K562 (cell line): ENCODE results near the gene PADI4. TPM values are rescaled to one million over a fixed set of nuclear protein-coding genes. Genes with fewer than 3 reads are reported as not detected.

Experiments
- CBX3 ChIP-seq, 2 experiments: IDR thresholded peaks; 1 replicate in 1 of 2; 2 replicates in 1 of 2; pipeline ENCODE4 v1.6.1; 2012; ENCODE audit warnings: inconsistent platforms in 2 of 2, low read length in 2 of 2, borderline replicate concordance in 1 of 2, control low read depth in 1 of 2
- CTBP1 ChIP-seq: fragments of 450-650 bp; IDR thresholded peaks from 2 replicates; pipeline ENCODE4 v1.6.1; 2016; ENCODE audit warnings: borderline replicate concordance
- E2F4 ChIP-seq: sonication (generic); formaldehyde crosslinking; IDR thresholded peaks from 2 replicates; pipeline ENCODE4 v1.8.0; 2022; ENCODE audit warnings: mild to moderate bottlenecking, low read depth, missing genetic modification reagents
- EP400 ChIP-seq: fragments of 450-650 bp; IDR thresholded peaks from 2 replicates; pipeline ENCODE4 v1.6.1; 2017; ENCODE audit warnings: antibody characterized with exemption, mild to moderate bottlenecking, moderate library complexity
- ESRRA ChIP-seq: fragments of 450-650 bp; IDR thresholded peaks from 2 replicates; pipeline ENCODE4 v1.6.1; 2014; ENCODE audit warnings: low read depth, mild to moderate bottlenecking, moderate library complexity, borderline replicate concordance
- HNRNPUL1 ChIP-seq: fragments of 200-400 bp; formaldehyde crosslinking; IDR thresholded peaks from 2 replicates; pipeline ENCODE4 v1.6.1; 2017; ENCODE audit warnings: low read length
- MAX ChIP-seq: sonication (generic); formaldehyde crosslinking; IDR thresholded peaks from 2 replicates; pipeline ENCODE4 v1.9.0; 2022; ENCODE audit warnings: mild to moderate bottlenecking, missing genetic modification reagents
- MIER1 ChIP-seq: fragments of 450-650 bp; IDR thresholded peaks from 2 replicates; pipeline ENCODE4 v1.6.1; 2016; ENCODE audit warnings: antibody characterized with exemption, mild to moderate bottlenecking, low read depth
- NR2C1 ChIP-seq, 2 experiments: fragments of 450-650 bp; IDR thresholded peaks; 2 replicates each; pipeline ENCODE4 v1.6.1; 2017; ENCODE audit warnings: mild to moderate bottlenecking in 2 of 2, antibody characterized with exemption in 1 of 2, inconsistent platforms in 1 of 2, missing compliant biosample characterization in 1 of 2, missing genetic modification characterization in 1 of 2
- TARDBP ChIP-seq: fragments of 450-650 bp; IDR thresholded peaks from 2 replicates; pipeline ENCODE4 v1.6.1; 2016
- TCF3 ChIP-seq: sonication (generic); formaldehyde crosslinking; IDR thresholded peaks from 2 replicates; pipeline ENCODE4 v1.4.0; 2020; ENCODE audit warnings: mild to moderate bottlenecking, missing genetic modification reagents
- TOE1 ChIP-seq, 2 experiments: fragments of 450-650 bp in 1 of 2; sonication (generic) in 1 of 2; formaldehyde crosslinking in 1 of 2; IDR thresholded peaks; 2 replicates each; pipeline versions ENCODE4 v1.7.1 to v1.8.0; 2016 to 2022; ENCODE audit warnings: borderline replicate concordance in 2 of 2, mild to moderate bottlenecking in 2 of 2, antibody characterized with exemption in 1 of 2, inconsistent platforms in 1 of 2, low read depth in 1 of 2, missing genetic modification reagents in 1 of 2, moderate library complexity in 1 of 2
- U2AF1 ChIP-seq: fragments of 200-400 bp; formaldehyde crosslinking; optimal IDR thresholded peaks from 2 replicates; pipeline ENCODE3; 2017; ENCODE audit warnings: mild to moderate bottlenecking, low read depth, low read length, moderate library complexity
- XRCC5 ChIP-seq: fragments of 200-400 bp; formaldehyde crosslinking; IDR thresholded peaks from 2 replicates; pipeline ENCODE4 v1.6.1; 2017; ENCODE audit warnings: low read depth, mild to moderate bottlenecking, low read length
- ZBTB11 ChIP-seq, 3 experiments: fragments of 200-800 bp in 1 of 3; fragments of 250-450 bp in 1 of 3; fragments of 450-650 bp in 1 of 3; sonication (Bioruptor Pico) in 1 of 3; sonication (Bioruptor generic) in 1 of 3; formaldehyde crosslinking in 1 of 3; IDR thresholded peaks; 2 replicates each; pipeline versions ENCODE4 v1.6.1 to v1.8.0; 2016 to 2022; ENCODE audit warnings: mild to moderate bottlenecking in 2 of 3, missing genetic modification characterization in 2 of 3, missing compliant biosample characterization in 1 of 3, moderate library complexity in 1 of 3
- ZBTB9 ChIP-seq: fragments of 450-650 bp; formaldehyde crosslinking; IDR thresholded peaks from 2 replicates; pipeline ENCODE4 v1.4.0; 2020; ENCODE audit warnings: mild to moderate bottlenecking, moderate library complexity
- ZC3H11A ChIP-seq: IDR thresholded peaks from 2 replicates; pipeline ENCODE4 v1.6.1; 2012; ENCODE audit warnings: low read depth, low read length, improper control_type of control experiment
- ZKSCAN8 ChIP-seq: fragments of 200-800 bp; sonication (Bioruptor generic); IDR thresholded peaks from 2 replicates; pipeline ENCODE4 v1.6.1; 2016; ENCODE audit warnings: missing genetic modification characterization, missing compliant biosample characterization
- ZNF217 ChIP-seq: sonication (generic); formaldehyde crosslinking; IDR thresholded peaks from 2 replicates; pipeline ENCODE4 v1.8.0; 2022; ENCODE audit warnings: mild to moderate bottlenecking, missing genetic modification reagents
- ZNF830 ChIP-seq: fragments of 250-450 bp; sonication (Bioruptor Pico); IDR thresholded peaks from 2 replicates; pipeline ENCODE4 v1.5.0; 2021; ENCODE audit warnings: mild to moderate bottlenecking
- polyA plus RNA-seq, 8 experiments: library from polyadenylated mRNA; depleted of rRNA in 4 of 8; stranded (reverse) in 5 of 8; unstranded in 3 of 8; fragments of >200 nt; fragmentation: Nextera tagmentation in 2 of 8; fragmentation: Illumina TruSeq in 1 of 8; extraction: Ambion mirVana in 2 of 8; extraction: Trizol in 1 of 8; gene quantifications; 2 replicates each; pipeline versions ENCODE4 v1.2.1 to v1.2.3, GENCODE V29; 2011 to 2014; ENCODE audit warnings: inconsistent platforms in 1 of 8, missing spikeins in 1 of 8
- total RNA-seq, 7 experiments: library from RNA; depleted of rRNA in 6 of 7; stranded (reverse); fragments of >200 nt in 6 of 7; fragmentation: Illumina TruSeq in 2 of 7; extraction: Trizol in 2 of 7; gene quantifications; 2 replicates each; pipeline versions ENCODE4 v1.2.1 to v1.2.3, GENCODE V29; 2011 to 2021; ENCODE audit warnings: low replicate concordance in 1 of 7

PADI4 gene
- total and polyA plus RNA-seq, 9 of the 15 experiments (the other 6 are each of a cell fraction or from before 2014, with no cell fraction given), result 0.22 to 0.33 TPM; not detected in 7

GRCh38 chr1:17274186-17275170 lies 33.5 kb upstream of the PADI4 start (continued):
- no peak for TF ChIP-seq EP400
- no peak for TF ChIP-seq ZNF217
- TF ChIP-seq MAX (CRISPR knock-in tag), result no peak
- no peak for TF ChIP-seq TOE1 (IDR thresholded peaks at IDR 0.05; ENCODE audit: borderline replicate concordance)
- no peak for TF ChIP-seq TOE1 (CRISPR knock-in tag; IDR thresholded peaks at IDR 0.05; ENCODE audit: borderline replicate concordance, low read depth)
- no peak for TF ChIP-seq TARDBP
- peak; percentile 84 for TF ChIP-seq XRCC5
- TF ChIP-seq CTBP1, result 0 out of 2 replicates have a peak, but pooled peaks have one; percentile 50
- TF ChIP-seq HNRNPUL1, result no peak
- no peak for TF ChIP-seq MIER1
- no peak for TF ChIP-seq U2AF1
- TF ChIP-seq NR2C1 (IDR thresholded peaks at IDR 0.05), result no peak
- TF ChIP-seq NR2C1 (tag; IDR thresholded peaks at IDR 0.05), result no peak
- no peak for TF ChIP-seq E2F4 (CRISPR knock-in tag)
- peak; percentile 51; the same call in 1 of the 2 replicates for TF ChIP-seq ESRRA
- TF ChIP-seq ZC3H11A, result no peak
- no peak for TF ChIP-seq TCF3
- no peak for TF ChIP-seq ZBTB9 (CRISPR knock-in tag)
- no peak for TF ChIP-seq ZBTB11 (CRISPR knock-in tag; IDR thresholded peaks at IDR 0.05)
- no peak for TF ChIP-seq ZNF830
- TF ChIP-seq ZKSCAN8 (CRISPR knock-in tag), result no peak
- no peak for TF ChIP-seq CBX3 (IDR thresholded peaks at IDR 0.05; ENCODE audit: borderline replicate concordance in 1 of 2, low read length in 2 of 2)
